HepG2 (cell line): ENCODE measurements around the gene FTL. TPM values are rescaled to one million over a fixed set of nuclear protein-coding genes. Genes with fewer than 3 reads are reported as not detected.

Source experiments
- CBX5 ChIP-seq: sonication (generic); formaldehyde crosslinking; IDR thresholded peaks from 2 replicates; pipeline ENCODE4 v1.4.0; 2020; ENCODE audit warnings: missing genetic modification reagents, borderline replicate concordance
- EEA1 ChIP-seq: sonication (generic); formaldehyde crosslinking; IDR thresholded peaks from 2 replicates; pipeline ENCODE4 v1.5.1; 2020; ENCODE audit warnings: mild to moderate bottlenecking, missing genetic modification reagents, borderline replicate concordance
- FOXC1 ChIP-seq: sonication (generic); formaldehyde crosslinking; IDR thresholded peaks from 2 replicates; pipeline ENCODE4 v1.8.0; 2022; ENCODE audit warnings: mild to moderate bottlenecking, missing genetic modification reagents, borderline replicate concordance
- FOXP4 ChIP-seq: sonication (generic); formaldehyde crosslinking; IDR thresholded peaks from 2 replicates; pipeline ENCODE4 v1.4.0; 2020; ENCODE audit warnings: missing genetic modification reagents
- GPBP1L1 ChIP-seq: sonication (generic); formaldehyde crosslinking; IDR thresholded peaks from 2 replicates; pipeline ENCODE4 v1.5.0; 2020; ENCODE audit warnings: mild to moderate bottlenecking, missing genetic modification reagents
- HDAC1 ChIP-seq: sonication (generic); formaldehyde crosslinking; IDR thresholded peaks from 2 replicates; pipeline ENCODE4 v1.5.1; 2020; ENCODE audit warnings: mild to moderate bottlenecking, missing genetic modification reagents
- IKZF1 ChIP-seq: fragments of 450-650 bp; IDR thresholded peaks from 2 replicates; pipeline ENCODE4 v1.7.1; 2016
- IKZF5 ChIP-seq: IDR thresholded peaks from 2 replicates; pipeline ENCODE4 v1.6.1; 2018; ENCODE audit warnings: missing genetic modification reagents, mild to moderate bottlenecking, missing compliant biosample characterization
- JDP2 ChIP-seq: sonication (generic); formaldehyde crosslinking; IDR thresholded peaks from 2 replicates; pipeline ENCODE4 v1.8.1; 2022; ENCODE audit warnings: missing genetic modification reagents, borderline replicate concordance
- MIXL1 ChIP-seq: IDR thresholded peaks from 2 replicates; pipeline ENCODE4 v1.6.1; 2016
- MXD4 ChIP-seq: IDR thresholded peaks from 2 replicates; pipeline ENCODE4 v1.6.1; 2016; ENCODE audit warnings: mild to moderate bottlenecking, missing biosample characterization, missing genetic modification reagents
- MYNN ChIP-seq: sonication (generic); formaldehyde crosslinking; IDR thresholded peaks from 2 replicates; pipeline ENCODE4 v1.4.0; 2020; ENCODE audit warnings: mild to moderate bottlenecking, low read depth, missing genetic modification reagents
- NFE2L2 ChIP-seq: fragments of 150-350 bp; IDR thresholded peaks from 2 replicates; pipeline ENCODE4 v1.6.1; 2014; ENCODE audit warnings: low read length
- NR2F2 ChIP-seq: IDR thresholded peaks from 2 replicates; pipeline ENCODE4 v1.6.1; 2012; ENCODE audit warnings: low read depth, inconsistent platforms, borderline replicate concordance
- RELA ChIP-seq: sonication (generic); formaldehyde crosslinking; IDR thresholded peaks from 2 replicates; pipeline ENCODE4 v1.4.0; 2020; ENCODE audit warnings: missing genetic modification reagents
- SP1 ChIP-seq, 2 experiments: fragments of 450-650 bp in 1 of 2; sonication (generic) in 1 of 2; formaldehyde crosslinking in 1 of 2; IDR thresholded peaks; 2 replicates each; pipeline versions ENCODE4 v1.4.0 to v1.6.1; 2016 to 2020; ENCODE audit warnings: missing genetic modification reagents in 1 of 2
- ZC3H13 ChIP-seq: sonication (generic); formaldehyde crosslinking; IDR thresholded peaks from 2 replicates; pipeline ENCODE4 v1.8.1; 2023; ENCODE audit warnings: mild to moderate bottlenecking, missing genetic modification reagents, moderate library complexity
- ZNF138 ChIP-seq: sonication (generic); formaldehyde crosslinking; IDR thresholded peaks from 2 replicates; pipeline ENCODE4 v1.5.0; 2020; ENCODE audit warnings: mild to moderate bottlenecking, low read depth, missing genetic modification reagents
- ZNF331 ChIP-seq: sonication (generic); formaldehyde crosslinking; IDR thresholded peaks from 2 replicates; pipeline ENCODE4 v1.4.0; 2020; ENCODE audit warnings: missing genetic modification reagents
- ZNF382 ChIP-seq: sonication (generic); formaldehyde crosslinking; IDR thresholded peaks from 2 replicates; pipeline ENCODE4 v1.5.0; 2020; ENCODE audit warnings: missing genetic modification reagents, mild to moderate bottlenecking, borderline replicate concordance
- ZNF44 ChIP-seq: sonication (generic); formaldehyde crosslinking; IDR thresholded peaks from 2 replicates; pipeline ENCODE4 v1.5.1; 2020; ENCODE audit warnings: mild to moderate bottlenecking, missing genetic modification reagents
- ZSCAN21 ChIP-seq: sonication (generic); formaldehyde crosslinking; IDR thresholded peaks from 2 replicates; pipeline ENCODE4 v1.8.0; 2022; ENCODE audit warnings: mild to moderate bottlenecking, missing genetic modification reagents, moderate library complexity, borderline replicate concordance
- polyA plus RNA-seq, 8 experiments: library from polyadenylated mRNA; depleted of rRNA in 3 of 8; stranded (reverse) in 7 of 8; unstranded in 1 of 8; fragments of >200 nt; fragmentation: Illumina TruSeq in 4 of 8; extraction: Trizol in 4 of 8; gene quantifications; 2 replicates each; pipeline versions ENCODE4 v1.2.1 to v1.2.3, GENCODE V29; 2011 to 2016; ENCODE audit warnings: low read depth in 4 of 8, missing spikeins in 1 of 8, mixed read lengths in 1 of 8; ENCODE audit not compliant: insufficient read depth in 1 of 8
- total RNA-seq, 5 experiments: library from RNA; depleted of rRNA; stranded (reverse); fragments of >200 nt; fragmentation: Illumina TruSeq; extraction: Trizol; gene quantifications; 2 replicates each; pipeline ENCODE4 v1.2.3, GENCODE V29; 2016; ENCODE audit warnings: low read depth in 1 of 5
- TF ChIP-seq, protein P1 (sequence below): sonication (generic); formaldehyde crosslinking; IDR thresholded peaks from 2 replicates; pipeline ENCODE4 v1.4.0; 2020; ENCODE audit warnings: missing genetic modification reagents
- TF ChIP-seq, protein P2 (sequence below): sonication (generic); formaldehyde crosslinking; IDR thresholded peaks from 2 replicates; pipeline ENCODE4 v1.5.0; 2020; ENCODE audit warnings: missing genetic modification reagents, mild to moderate bottlenecking, borderline replicate concordance

FTL gene
- total and polyA plus RNA-seq, 2 of the 13 experiments (the other 11 are each of a cell fraction or from before 2014, with no cell fraction given): 2,721 to 8,800 TPM

DNA sequence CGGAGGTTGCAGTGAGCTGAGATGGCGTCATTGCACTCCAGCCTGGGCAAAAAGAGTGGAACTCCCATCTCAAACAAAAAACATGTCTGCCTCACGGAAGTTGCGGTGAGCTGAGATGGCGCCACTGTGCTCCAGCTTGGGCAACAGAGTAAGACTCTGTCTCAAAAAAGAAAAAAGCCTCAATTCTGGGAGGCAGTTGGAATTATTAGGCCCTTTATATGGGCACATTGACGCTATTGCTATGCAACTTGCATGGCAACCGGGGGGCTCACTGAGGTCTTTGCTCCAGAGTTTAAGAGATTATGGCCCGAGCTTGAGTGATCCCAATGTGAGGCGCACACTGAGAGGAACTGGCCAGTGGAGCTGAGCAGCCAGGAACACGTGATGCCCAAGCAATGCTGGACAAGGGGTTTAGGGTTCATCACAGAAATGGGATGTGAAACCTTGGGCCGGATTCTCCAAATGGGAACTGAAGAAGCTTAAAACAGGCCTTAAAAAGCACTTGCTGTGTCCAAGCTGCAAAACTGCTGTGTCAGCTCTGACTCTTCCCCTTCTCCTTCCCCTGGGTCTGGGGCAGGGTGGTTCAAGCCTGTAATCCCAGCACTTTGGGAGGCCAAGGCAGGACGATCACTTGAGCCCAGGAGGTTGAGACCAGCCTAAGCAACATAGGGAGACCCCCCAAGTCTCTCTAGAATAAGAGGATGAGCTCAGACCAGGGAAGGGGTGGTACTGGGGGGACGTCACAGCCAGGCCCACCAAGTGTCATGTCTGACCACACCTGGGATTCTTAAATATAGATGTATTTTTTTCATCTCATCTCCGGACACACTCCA lies 2.5 kb downstream of the FTL start (continued):
- TF ChIP-seq ZC3H13 (peak; percentile 93), IKZF1 (no peak), FOXC1 (CRISPR knock-in tag) (no peak), RELA (CRISPR knock-in tag) (no peak), MXD4 (CRISPR knock-in tag) (no peak), NFE2L2 (no peak), IKZF5 (CRISPR knock-in tag) (no peak; the same call in 1 of the 2 replicates), ZNF138 (no peak; the same call in 1 of the 2 replicates), CBX5 (CRISPR knock-in tag) (peak; percentile 76; the same call in 1 of the 2 replicates), NR2F2 (no peak; the same call in 1 of the 2 replicates), ZSCAN21 (CRISPR knock-in tag) (no peak), HDAC1 (CRISPR knock-in tag) (no peak), MIXL1 (CRISPR knock-in tag) (0 out of 2 replicates have a peak, but pooled peaks have one; percentile 9), MYNN (CRISPR knock-in tag) (no peak), ZNF382 (no peak), GPBP1L1 (no peak), ZNF331 (CRISPR knock-in tag) (peak; percentile 32), EEA1 (CRISPR knock-in tag) (peak; percentile 33; the same call in 1 of the 2 replicates), SP1 (IDR thresholded peaks at IDR 0.05) (no peak), SP1 (CRISPR knock-in tag; IDR thresholded peaks at IDR 0.05) (no peak), FOXP4 (CRISPR knock-in tag) (0 out of 2 replicates have a peak, but pooled peaks have one; percentile 3), JDP2 (CRISPR knock-in tag) (peak; percentile 20; the same call in 1 of the 2 replicates), ZNF44 (peak; percentile 24; the same call in 1 of the 2 replicates)
- TF ChIP-seq, protein P1, sequence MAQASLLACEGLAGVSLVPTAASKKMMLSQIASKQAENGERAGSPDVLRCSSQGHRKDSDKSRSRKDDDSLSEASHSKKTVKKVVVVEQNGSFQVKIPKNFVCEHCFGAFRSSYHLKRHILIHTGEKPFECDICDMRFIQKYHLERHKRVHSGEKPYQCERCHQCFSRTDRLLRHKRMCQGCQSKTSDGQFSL (CRISPR knock-in tag): peak; percentile 42; the same call in 1 of the 2 replicates
- TF ChIP-seq, protein P2, sequence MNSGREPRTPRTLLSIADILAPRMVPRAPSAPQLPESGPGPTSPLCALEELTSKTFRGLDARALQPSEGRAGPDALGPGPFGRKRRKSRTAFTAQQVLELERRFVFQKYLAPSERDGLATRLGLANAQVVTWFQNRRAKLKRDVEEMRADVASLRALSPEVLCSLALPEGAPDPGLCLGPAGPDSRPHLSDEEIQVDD (CRISPR knock-in tag): no peak
